ENCODE results near the gene RGS1.

DNA sequence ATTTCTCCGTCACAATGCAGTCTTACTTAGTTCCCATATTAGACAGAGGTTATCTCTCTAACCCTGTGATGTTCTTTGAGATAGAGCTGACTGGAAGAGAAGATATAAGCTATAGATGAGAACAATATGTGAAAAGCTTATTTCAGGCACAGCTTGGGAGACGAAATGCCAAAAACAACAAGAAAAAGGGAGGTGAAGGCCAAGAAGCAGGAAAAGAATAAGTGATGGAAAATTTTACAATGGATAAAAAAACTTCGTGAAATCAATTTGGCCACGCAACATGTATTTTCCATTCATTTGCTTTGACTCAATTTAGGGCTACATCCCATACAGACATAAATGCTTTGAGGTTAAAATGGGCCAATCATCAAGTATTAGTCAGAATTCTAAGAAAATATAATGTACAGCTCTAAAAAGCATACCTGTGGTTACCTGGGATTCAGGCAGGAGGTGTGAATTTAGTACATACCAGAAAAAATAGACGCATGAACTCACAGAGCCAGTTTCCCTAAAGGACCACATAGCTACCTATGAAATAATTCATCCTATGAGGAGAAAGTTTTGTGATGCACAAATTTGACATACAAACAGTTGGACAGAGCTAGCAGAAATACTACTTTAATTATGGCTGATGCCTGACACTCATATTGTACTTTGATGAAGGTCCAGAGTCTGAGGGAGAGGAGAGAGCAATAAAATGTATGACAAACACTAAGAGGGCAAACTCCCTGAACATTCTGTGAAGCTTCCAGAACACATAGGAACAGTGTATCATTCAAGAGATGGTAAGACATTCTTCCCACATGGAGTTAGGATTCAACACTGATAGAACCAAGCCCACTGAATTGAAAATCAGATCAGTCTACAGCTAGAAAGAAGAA is 12.1 kb downstream of the RGS1 start:
- TF ChIP-seq POLR2A (IDR thresholded peaks at IDR 0.05; ENCODE audit: low read depth, low read length) (no peak), PAX5 (IDR thresholded peaks at IDR 0.05; ENCODE audit: insufficient read depth, low read length, severe bottlenecking) (no peak), POLR2AphosphoS5 (IDR thresholded peaks at IDR 0.05; ENCODE audit: low read depth, low read length) (no peak), SPI1 (IDR thresholded peaks at IDR 0.05; ENCODE audit: low read depth, low read length) (no peak)
